Stimulated activated CD4-positive, alpha-beta T cell treated with anti-CD3 and anti-CD28 coated beads, Interleukin-12 subunit alpha, Interleukin-12 subunit beta, amount 100 ng/mL, for 48 hours (primary cell): Measurements from ENCODE around the gene NAA10.

ENCODE experiments used
- DNase-seq, 3 donors: peaks; one replicate each; pipeline ENCODE4 v3.0.0-alpha.2; 2020; ENCODE audit warnings: low read depth in 2 of 3, low spot score in 1 of 3

NAA10 gene

GRCh38 chrX:153885208-153885787 lies 49.5 kb downstream of the NAA10 start:
- no peak for DNase-seq

- no peak for DNase-seq
Measured at GRCh38 chrX:153884590-153884989, 50.2 kb downstream of the NAA10 start.

GRCh38 chrX:153884136-153884535 lies 50.7 kb downstream of the NAA10 start:
- DNase-seq = no peak

DNA sequence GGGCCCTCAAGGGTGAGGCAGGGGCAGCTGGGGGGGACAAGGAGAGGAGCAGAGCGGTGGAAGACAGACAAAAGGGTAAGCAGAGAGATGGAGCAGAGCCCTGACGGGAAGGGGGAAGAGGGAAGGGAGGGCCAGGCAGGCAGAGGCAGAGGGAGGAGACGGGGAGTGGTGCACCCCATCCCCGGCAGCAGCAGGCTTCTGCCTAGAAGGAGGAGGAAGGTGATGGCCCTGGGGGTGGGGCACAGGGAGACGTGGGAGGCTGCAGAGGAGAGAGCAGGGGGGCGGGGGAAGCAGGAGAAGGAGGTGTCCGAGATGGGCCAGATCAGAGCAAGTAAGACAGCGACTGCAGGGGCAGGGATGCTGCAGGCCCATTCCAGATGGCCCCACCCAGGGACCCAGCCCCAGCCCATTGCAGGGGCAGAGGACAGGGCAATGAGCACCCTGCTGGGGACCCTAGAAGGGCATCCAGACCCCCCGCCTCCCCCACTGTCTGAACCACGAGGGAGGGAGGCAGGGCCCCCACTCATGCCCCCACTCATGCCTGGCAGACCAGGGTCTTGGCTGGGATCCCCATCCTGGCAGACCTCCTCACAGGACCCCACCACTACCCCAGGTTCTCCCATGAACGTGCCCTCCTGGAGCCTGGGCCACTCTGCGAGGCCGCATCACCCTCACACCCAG lies 51.5 kb downstream of the NAA10 start:
- DNase-seq = no peak

DNA sequence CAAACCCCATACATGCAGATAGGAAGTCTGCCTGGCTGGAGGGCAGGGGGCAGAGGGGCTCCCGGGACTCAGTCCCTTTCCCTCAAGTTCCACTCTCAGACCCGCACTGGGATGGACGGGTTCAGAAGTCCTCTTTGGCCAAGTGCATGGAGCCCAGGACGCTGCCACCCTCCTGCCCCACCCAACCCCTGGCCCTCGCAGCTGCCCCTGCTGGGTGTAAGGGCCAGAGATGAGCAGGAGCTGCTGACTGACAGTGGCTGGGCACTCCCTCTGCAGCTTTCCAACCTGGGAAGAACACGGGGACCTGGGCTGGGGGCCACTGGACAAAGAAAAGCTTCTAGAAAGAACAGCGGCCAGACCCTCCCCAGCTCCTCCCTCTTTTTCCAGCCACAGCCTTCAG lies 52.3 kb downstream of the NAA10 start:
- DNase-seq = no peak

GRCh38 chrX:153882086-153882498 lies 52.7 kb downstream of the NAA10 start:
- no peak for DNase-seq

GRCh38 chrX:153881281-153881680 lies 53.6 kb downstream of the NAA10 start:
- DNase-seq = no peak

DNA sequence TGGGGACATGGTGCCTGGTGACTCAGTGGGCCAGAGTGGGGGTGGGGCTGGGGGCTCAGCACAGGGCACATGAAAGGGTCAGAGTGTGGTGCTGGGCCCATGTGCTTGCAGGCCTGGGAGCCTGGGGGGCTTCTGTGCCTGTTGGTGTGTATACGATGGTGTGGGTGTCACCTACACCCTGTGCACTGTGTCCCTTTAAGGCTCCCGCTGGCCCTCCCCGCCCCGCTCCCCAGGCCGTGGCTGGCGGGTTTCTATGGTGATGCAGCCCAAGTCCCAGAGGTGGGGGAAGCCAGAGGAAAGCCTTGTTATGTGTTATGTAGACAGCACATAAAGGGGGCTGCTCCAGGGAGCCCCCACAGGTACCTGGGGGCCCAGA lies 54.4 kb downstream of the NAA10 start:
- DNase-seq = no peak

- DNase-seq = no peak
Measured at GRCh38 chrX:153879741-153880439, 54.9 kb downstream of the NAA10 start.
